H54 (cell line): ENCODE measurements around the gene TMEM164.
A peak's percentile ranks its signal among the peaks of the same experiment; 100 is the strongest.

Source experiments
- DNase-seq: peaks from one replicate; pipeline ENCODE4 v3.0.0; 2011; ENCODE audit warnings: low spot score, mixed read lengths; ENCODE audit not compliant: insufficient read length
- FAIRE-seq: peaks from 3 replicates; lab custom pipeline; 2011; peaks lifted over from hg19 to GRCh38; lab: Jason Lieb, UNC
- POLR2A ChIP-seq: IDR thresholded peaks from 2 replicates; pipeline ENCODE4 v1.6.1; 2011; ENCODE audit warnings: low read depth, mild to moderate bottlenecking, low read length

Gene TMEM164

DNA sequence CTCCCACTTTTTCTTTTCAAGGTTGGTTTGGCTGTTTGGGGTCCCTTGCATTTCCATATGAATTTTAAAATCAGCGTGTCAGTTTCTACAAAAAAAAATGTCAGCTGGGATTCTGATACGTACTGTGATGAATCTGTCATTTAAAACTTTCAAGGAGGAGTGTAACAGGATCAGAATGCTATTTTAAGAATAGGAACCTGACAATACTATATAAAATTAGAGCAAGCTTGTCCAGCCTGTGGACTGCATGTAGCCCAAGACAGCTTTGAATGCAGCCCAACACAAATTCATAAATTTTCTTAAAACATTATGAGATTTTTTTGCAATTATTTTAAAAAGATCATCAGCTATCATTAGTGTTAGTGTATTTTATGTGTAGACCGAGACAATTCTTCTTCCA is 56.5 kb downstream of the TMEM164 start:
- TF ChIP-seq POLR2A, result no peak
- no peak for FAIRE-seq

DNA sequence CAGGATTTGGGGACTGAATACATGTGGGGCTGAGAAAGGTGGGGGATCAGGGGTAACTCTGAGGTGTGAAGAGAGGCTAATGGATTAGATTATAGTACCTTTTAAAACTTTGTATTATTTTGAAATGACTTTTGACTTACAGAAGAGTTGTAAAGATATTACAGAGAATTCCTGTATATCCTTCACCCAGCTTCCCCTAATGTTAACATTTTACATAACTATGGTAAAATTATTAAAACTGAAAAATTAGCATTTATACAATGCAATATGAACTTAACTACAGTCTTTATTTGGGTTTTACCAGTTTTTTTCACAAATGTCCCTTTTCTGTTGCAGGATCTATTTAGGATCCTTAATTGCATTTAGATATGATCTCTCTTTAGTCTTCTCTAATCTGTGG is 57.4 kb downstream of the TMEM164 start:
- FAIRE-seq (no peak), DNase-seq (no peak)
- TF ChIP-seq POLR2A, result no peak

More for the DNA sequence above, 56.5 kb downstream of the TMEM164 start:
- no peak for DNase-seq

- no peak for TF ChIP-seq POLR2A
Observed at GRCh38 chrX:110060846-110061537, 58.1 kb downstream of the TMEM164 start.

DNA sequence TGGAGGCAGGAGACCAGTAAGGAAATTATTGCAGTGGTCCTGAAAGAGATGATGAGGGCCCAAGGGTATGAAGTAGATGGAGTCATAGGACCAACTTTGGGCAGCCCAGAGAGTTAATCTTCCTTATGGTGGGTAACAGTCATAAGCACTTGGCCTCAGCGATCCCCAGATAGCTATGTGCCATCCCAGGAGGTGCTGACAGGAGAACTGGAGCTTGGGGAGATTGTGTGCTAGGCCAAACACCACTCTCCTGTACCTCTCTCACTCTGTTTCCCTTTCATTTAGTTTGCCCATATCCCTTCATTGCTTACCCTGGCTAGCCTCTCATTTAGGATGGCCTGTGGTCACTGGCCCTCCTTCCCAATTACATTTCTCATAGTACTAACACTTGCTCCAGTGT is 60.0 kb downstream of the TMEM164 start:
- DNase-seq, result no peak
- no peak for FAIRE-seq
- TF ChIP-seq POLR2A, result no peak

More at GRCh38 chrX:110060846-110061537, 58.1 kb downstream of the TMEM164 start:
- no peak for DNase-seq
- no peak for FAIRE-seq

DNA sequence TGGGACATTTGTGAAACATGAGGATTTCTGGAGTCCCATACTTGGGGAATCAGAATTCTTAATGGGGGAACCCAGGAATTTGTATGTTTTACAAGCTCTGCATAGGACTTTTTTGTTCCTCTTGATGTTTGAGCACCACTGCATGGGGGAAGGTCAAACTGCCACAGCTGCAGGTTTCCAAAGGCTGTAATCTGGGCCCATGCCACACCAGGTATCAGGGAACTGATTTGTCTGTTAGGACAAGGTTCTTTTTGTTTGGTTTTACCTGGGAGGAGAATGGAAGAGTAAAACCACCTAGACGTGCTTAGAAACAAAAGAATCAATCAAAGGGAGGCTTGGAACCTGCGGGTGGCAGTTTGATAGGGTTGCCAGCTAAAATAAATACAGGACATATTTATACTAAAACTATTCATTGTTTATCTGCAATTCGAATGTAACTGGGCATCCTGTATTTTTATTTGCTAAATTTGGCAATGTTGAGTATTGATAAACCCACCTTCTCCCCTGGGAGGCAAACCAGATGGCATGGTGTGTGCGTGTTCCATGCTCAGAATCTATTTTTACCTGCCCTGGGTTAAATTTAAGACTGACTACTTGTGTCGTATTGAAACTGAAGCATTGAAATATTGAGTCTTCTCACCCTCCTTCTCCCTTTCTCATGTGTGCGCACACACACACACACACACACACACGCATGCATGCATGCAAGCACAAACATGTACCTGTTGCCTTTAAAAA is 63.7 kb downstream of the TMEM164 start:
- TF ChIP-seq POLR2A, result no peak
- FAIRE-seq (no peak), DNase-seq (no peak)

- no peak for FAIRE-seq
- no peak for TF ChIP-seq POLR2A
- DNase-seq, result no peak
Observed at GRCh38 chrX:110070970-110071369, 68.1 kb downstream of the TMEM164 start.

GRCh38 chrX:110081320-110081719 is 78.4 kb downstream of the TMEM164 start:
- TF ChIP-seq POLR2A, result no peak
- DNase-seq (no peak), FAIRE-seq (no peak)

DNA sequence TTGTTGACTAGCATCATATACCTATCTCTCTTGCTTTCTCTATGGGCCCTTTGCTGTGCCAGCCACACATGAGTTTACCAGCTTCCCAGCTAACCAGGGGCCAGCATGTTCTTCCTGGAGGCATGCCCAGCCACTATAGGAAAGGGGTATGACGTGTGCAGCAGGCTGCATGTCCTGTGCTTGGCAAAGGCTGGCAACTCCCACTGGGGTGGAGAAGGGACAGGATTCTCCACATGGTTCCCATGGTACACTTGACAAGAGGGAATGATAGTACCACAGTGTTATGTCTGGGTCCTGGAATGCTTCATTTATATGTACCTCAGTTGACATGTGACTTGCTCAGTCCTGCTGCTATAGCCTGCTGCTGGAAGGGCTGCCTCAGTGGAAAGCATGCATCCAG is 78.8 kb downstream of the TMEM164 start:
- no peak for TF ChIP-seq POLR2A
- peak; percentile 66 for FAIRE-seq
- DNase-seq, result peak; percentile 2

- TF ChIP-seq POLR2A, result no peak
- FAIRE-seq (peak; percentile 78), DNase-seq (no peak)
Observed at GRCh38 chrX:110082161-110082560, 79.2 kb downstream of the TMEM164 start.

- TF ChIP-seq POLR2A, result no peak
- no peak for DNase-seq
- no peak for FAIRE-seq
Observed at GRCh38 chrX:110086162-110086915, 83.4 kb downstream of the TMEM164 start.

DNA sequence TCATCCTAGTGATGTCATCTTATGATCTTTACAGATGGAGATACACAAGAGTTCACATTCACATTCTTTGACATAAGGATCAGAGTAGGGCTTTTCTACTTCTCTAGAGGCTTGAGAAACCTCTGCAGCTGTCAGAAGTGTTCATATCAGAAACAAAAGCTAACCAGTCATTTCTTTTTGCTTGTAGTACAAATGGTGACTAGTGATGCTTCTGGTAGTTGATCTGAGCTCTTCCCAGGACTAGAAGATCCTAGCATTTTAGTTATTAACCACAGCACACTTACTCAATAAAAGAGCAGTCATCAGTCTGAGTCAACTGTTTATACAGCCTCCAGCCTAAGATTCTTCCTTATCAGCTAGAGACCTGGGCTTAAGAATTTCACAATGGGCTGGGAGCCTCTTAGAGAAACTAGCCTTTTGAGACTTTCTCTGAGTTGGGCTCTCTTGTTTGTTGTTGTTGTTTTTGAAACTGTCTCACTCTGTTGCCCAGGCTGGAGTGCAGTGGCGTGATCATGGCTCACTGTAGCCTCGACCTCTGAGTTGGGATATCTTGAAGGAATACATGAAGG is 84.1 kb downstream of the TMEM164 start:
- FAIRE-seq (peak; percentile 86), DNase-seq (peak; percentile 11)
- no peak for TF ChIP-seq POLR2A

- FAIRE-seq (peak; percentile 99), DNase-seq (peak; percentile 31)
- no peak for TF ChIP-seq POLR2A
Observed at GRCh38 chrX:110087485-110088356, 84.8 kb downstream of the TMEM164 start.
